Measurements from ENCODE around the gene TMC3. TPM values are rescaled to one million over a fixed set of nuclear protein-coding genes. Genes with fewer than 3 reads are reported as not detected.

Gene TMC3
- total RNA-seq, 1 donor from 2014 or later, result 0.13 TPM

- no peaks in the 10 kb centered on the region for H4K20me1 ChIP-seq (ENCODE audit: low read depth)
- H3K4me2 ChIP-seq, result no peak overlapping the region
- no peaks in the 10 kb centered on the region for H3K79me2 ChIP-seq (ENCODE audit: low read depth)
- H3K27ac ChIP-seq, result no peak overlapping the region
- no peak for DNase-seq (ENCODE audit: low spot score)
- no peaks in the 10 kb centered on the region for H3K9me3 Mint-ChIP-seq
- H3K4me3 ChIP-seq, result no peak overlapping the region
- H3K27ac Mint-ChIP-seq, result no peak overlapping the region
- no peak overlapping the region for H2AFZ ChIP-seq (replicated peaks)
- H3K4me1 Mint-ChIP-seq, result peaks cover 6% of the 10 kb centered on the region
- no peak overlapping the region for H3K9ac ChIP-seq
- H3K27me3 Mint-ChIP-seq (ENCODE audit: insufficient read depth, low read depth), result peaks cover 7% of the 10 kb centered on the region
- no peaks in the 10 kb centered on the region for H3K36me3 Mint-ChIP-seq
- H3K4me3 Mint-ChIP-seq, result no peak overlapping the region
- TF ChIP-seq EZH2phosphoT487 (IDR thresholded peaks at IDR 0.05), result no peak
- TF ChIP-seq EZH2 (IDR thresholded peaks at IDR 0.05), result no peak
- no peak for TF ChIP-seq CTCF (IDR thresholded peaks at IDR 0.05)
- no peaks in the 10 kb centered on the region for H3K4me1 ChIP-seq
- no peaks in the 10 kb centered on the region for H3K27me3 ChIP-seq
- no peaks in the 10 kb centered on the region for H3K9me3 ChIP-seq (ENCODE audit: low read depth)
- no peaks in the 10 kb centered on the region for H3K36me3 ChIP-seq
- no peaks in the 10 kb centered on the region for H3F3A ChIP-seq (ENCODE audit: low read depth)
These were observed 58.4 kb downstream of the TMC3 start for GRCh38 chr15:81315452-81316175.

GRCh38 chr15:81314378-81314777 is 59.6 kb downstream of the TMC3 start:
- no peak overlapping the region for H3K9ac ChIP-seq
- TF ChIP-seq CTCF (IDR thresholded peaks at IDR 0.05) (no peak), EZH2phosphoT487 (IDR thresholded peaks at IDR 0.05) (no peak), EZH2 (IDR thresholded peaks at IDR 0.05) (no peak)
- H2AFZ ChIP-seq (replicated peaks), result no peak overlapping the region
- Mint-ChIP-seq H3K27me3 (ENCODE audit: insufficient read depth, low read depth) (peaks cover 3% of the 10 kb centered on the region), H3K9me3 (no peaks in the 10 kb centered on the region), H3K4me3 (no peak overlapping the region), H3K27ac (no peak overlapping the region), H3K4me1 (peaks cover 6% of the 10 kb centered on the region), H3K36me3 (no peaks in the 10 kb centered on the region)
- no peak for DNase-seq (ENCODE audit: low spot score)
- H3K9me3 ChIP-seq (ENCODE audit: low read depth), result no peaks in the 10 kb centered on the region
- H3K4me2 ChIP-seq, result no peak overlapping the region
- no peak overlapping the region for H3K27ac ChIP-seq
- H3K4me1 ChIP-seq, result no peaks in the 10 kb centered on the region
- H3K79me2 ChIP-seq (ENCODE audit: low read depth), result no peaks in the 10 kb centered on the region
- H3F3A ChIP-seq (ENCODE audit: low read depth), result no peaks in the 10 kb centered on the region
- no peaks in the 10 kb centered on the region for H3K27me3 ChIP-seq
- H3K4me3 ChIP-seq, result no peak overlapping the region
- no peaks in the 10 kb centered on the region for H4K20me1 ChIP-seq (ENCODE audit: low read depth)
- no peaks in the 10 kb centered on the region for H3K36me3 ChIP-seq

GRCh38 chr15:81313686-81314085 is 60.3 kb downstream of the TMC3 start:
- TF ChIP-seq EZH2phosphoT487 (IDR thresholded peaks at IDR 0.05) (no peak), EZH2 (IDR thresholded peaks at IDR 0.05) (no peak), CTCF (IDR thresholded peaks at IDR 0.05) (no peak)
- no peak overlapping the region for H3K4me2 ChIP-seq
- no peak overlapping the region for H2AFZ ChIP-seq (replicated peaks)
- no peak overlapping the region for H3K9ac ChIP-seq
- no peaks in the 10 kb centered on the region for H3F3A ChIP-seq (ENCODE audit: low read depth)
- H3K27ac ChIP-seq, result no peak overlapping the region
- no peak for DNase-seq (ENCODE audit: low spot score)
- Mint-ChIP-seq H3K9me3 (no peaks in the 10 kb centered on the region), H3K4me3 (no peak overlapping the region), H3K27me3 (ENCODE audit: insufficient read depth, low read depth) (peaks cover 2% of the 10 kb centered on the region), H3K27ac (no peak overlapping the region), H3K36me3 (no peaks in the 10 kb centered on the region), H3K4me1 (peaks cover 6% of the 10 kb centered on the region)
- no peaks in the 10 kb centered on the region for H3K79me2 ChIP-seq (ENCODE audit: low read depth)
- H3K9me3 ChIP-seq (ENCODE audit: low read depth), result no peaks in the 10 kb centered on the region
- H3K4me1 ChIP-seq, result no peaks in the 10 kb centered on the region
- no peaks in the 10 kb centered on the region for H3K27me3 ChIP-seq
- H4K20me1 ChIP-seq (ENCODE audit: low read depth), result no peaks in the 10 kb centered on the region
- H3K4me3 ChIP-seq, result no peak overlapping the region
- no peaks in the 10 kb centered on the region for H3K36me3 ChIP-seq

All from neural progenitor cell (in vitro differentiated cells).